ENCODE data around the gene TMEM25. TPM values are rescaled to one million over a fixed set of nuclear protein-coding genes. Genes with fewer than 3 reads are reported as not detected.

TMEM25 gene
- total RNA-seq, 1 experiment from 2014 or later, result 0.79 TPM

DNA sequence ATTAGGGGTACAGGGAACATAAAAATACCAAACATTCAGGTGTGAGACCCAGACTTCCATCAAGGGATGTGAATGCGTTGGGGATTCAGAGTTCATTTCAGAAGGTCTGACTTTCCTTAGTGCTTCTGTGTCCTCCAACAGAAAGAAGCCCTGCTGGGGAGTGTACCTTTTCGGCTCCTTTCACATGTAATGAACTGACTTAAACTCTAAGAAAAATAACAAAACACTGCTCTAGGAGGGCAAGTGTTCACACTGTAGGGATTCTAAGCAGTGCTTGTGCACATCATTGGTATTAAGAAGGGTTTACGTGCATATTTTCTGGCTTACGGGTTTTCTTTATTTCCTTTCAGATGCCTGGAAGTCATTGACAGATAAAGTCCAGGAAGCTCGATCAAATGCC, 19.4 kb upstream of the TMEM25 start:
- no peak overlapping the region for H3K4me3 Mint-ChIP-seq (ENCODE audit: unreplicated experiment)
- H3K36me3 Mint-ChIP-seq (ENCODE audit: insufficient read depth, unreplicated experiment), result peaks cover 96% of the 10 kb centered on the region
- POLR2A ChIA-PET, result no interaction called here
- H3K27me3 Mint-ChIP-seq (ENCODE audit: insufficient read depth, unreplicated experiment), result no peaks in the 10 kb centered on the region
- TF ChIP-seq, protein P1, sequence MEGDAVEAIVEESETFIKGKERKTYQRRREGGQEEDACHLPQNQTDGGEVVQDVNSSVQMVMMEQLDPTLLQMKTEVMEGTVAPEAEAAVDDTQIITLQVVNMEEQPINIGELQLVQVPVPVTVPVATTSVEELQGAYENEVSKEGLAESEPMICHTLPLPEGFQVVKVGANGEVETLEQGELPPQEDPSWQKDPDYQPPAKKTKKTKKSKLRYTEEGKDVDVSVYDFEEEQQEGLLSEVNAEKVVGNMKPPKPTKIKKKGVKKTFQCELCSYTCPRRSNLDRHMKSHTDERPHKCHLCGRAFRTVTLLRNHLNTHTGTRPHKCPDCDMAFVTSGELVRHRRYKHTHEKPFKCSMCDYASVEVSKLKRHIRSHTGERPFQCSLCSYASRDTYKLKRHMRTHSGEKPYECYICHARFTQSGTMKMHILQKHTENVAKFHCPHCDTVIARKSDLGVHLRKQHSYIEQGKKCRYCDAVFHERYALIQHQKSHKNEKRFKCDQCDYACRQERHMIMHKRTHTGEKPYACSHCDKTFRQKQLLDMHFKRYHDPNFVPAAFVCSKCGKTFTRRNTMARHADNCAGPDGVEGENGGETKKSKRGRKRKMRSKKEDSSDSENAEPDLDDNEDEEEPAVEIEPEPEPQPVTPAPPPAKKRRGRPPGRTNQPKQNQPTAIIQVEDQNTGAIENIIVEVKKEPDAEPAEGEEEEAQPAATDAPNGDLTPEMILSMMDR (IDR thresholded peaks at IDR 0.05; ENCODE audit: unreplicated experiment), result no peak
- DNase-seq (ENCODE audit: unreplicated experiment), result no peak
- no peak overlapping the region for H3K27ac Mint-ChIP-seq (ENCODE audit: low read depth, unreplicated experiment)
- CTCF ChIA-PET, result interaction anchor here (0.6 kb wide), 1 partner anchor 56 kb away, joined by 3 read pairs; no protein-coding TSS in a partner anchor
- H3K9me3 Mint-ChIP-seq (ENCODE audit: unreplicated experiment), result no peaks in the 10 kb centered on the region
- intact Hi-C loops (cut with micrococcal nuclease), result no loop called here
- no peaks in the 10 kb centered on the region for H3K4me1 Mint-ChIP-seq (ENCODE audit: insufficient read depth, unreplicated experiment)
- no TSS peak for BruUV-seq (replicated peaks)

DNA sequence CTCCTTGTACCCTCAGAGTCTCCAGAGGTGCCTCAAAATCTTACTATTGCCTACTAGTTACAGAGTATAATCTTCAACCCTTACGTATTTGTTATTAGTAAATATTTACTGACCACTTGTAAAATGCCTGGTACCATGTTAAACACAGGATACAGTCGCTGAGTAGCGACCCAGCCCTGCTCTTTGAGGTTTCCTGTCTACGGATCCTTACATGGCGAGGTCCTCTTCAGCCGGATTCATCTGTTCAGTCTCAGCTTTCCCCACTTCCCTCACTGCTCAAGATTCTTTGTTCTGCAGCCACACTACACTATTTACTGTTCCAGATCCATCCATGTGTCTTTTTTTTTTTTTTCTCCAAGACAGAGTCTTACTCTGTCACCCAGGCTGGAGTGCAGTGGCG, 16.9 kb upstream of the TMEM25 start:
- BruUV-seq (replicated peaks), result no TSS peak
- intact Hi-C loops (cut with micrococcal nuclease), result no loop called here
- H3K27ac Mint-ChIP-seq (ENCODE audit: low read depth, unreplicated experiment), result peak overlapping the region; percentile 77
- no peak overlapping the region for H3K4me3 Mint-ChIP-seq (ENCODE audit: unreplicated experiment)
- H3K9me3 Mint-ChIP-seq (ENCODE audit: unreplicated experiment), result no peaks in the 10 kb centered on the region
- H3K27me3 Mint-ChIP-seq (ENCODE audit: insufficient read depth, unreplicated experiment), result no peaks in the 10 kb centered on the region
- ChIA-PET CTCF (no interaction called here), POLR2A (interaction anchor here (1.2 kb wide), 1 partner anchor 13 kb away, joined by 3 read pairs; no protein-coding TSS in a partner anchor)
- DNase-seq (ENCODE audit: unreplicated experiment), result no peak
- peaks cover 89% of the 10 kb centered on the region for H3K36me3 Mint-ChIP-seq (ENCODE audit: insufficient read depth, unreplicated experiment)
- H3K4me1 Mint-ChIP-seq (ENCODE audit: insufficient read depth, unreplicated experiment), result no peaks in the 10 kb centered on the region
- TF ChIP-seq, protein P1 (IDR thresholded peaks at IDR 0.05; ENCODE audit: unreplicated experiment), result no peak

DNA sequence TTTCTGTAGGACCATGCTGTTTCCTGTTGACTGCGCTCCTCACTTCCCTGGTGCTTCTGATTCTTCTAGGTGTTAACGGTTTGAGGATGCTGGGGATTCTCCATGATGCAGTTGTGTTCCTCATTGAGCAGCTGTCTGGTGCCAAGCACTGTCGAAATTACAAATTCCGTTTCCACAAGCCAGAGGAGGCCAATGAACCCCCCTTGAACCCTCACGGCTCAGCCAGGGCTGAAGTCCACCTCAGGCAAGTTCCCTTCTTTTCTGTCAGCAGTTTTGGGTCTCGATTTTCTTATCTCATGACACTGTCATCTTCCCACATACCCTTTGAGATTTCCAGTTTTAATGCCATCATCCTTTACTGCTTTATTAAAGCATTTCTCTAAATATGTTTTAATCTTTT, 11.4 kb upstream of the TMEM25 start:
- H3K36me3 Mint-ChIP-seq (ENCODE audit: insufficient read depth, unreplicated experiment), result peaks cover 88% of the 10 kb centered on the region
- no peaks in the 10 kb centered on the region for H3K27me3 Mint-ChIP-seq (ENCODE audit: insufficient read depth, unreplicated experiment)
- no peak overlapping the region for H3K27ac Mint-ChIP-seq (ENCODE audit: low read depth, unreplicated experiment)
- H3K4me3 Mint-ChIP-seq (ENCODE audit: unreplicated experiment), result no peak overlapping the region
- intact Hi-C loops (cut with micrococcal nuclease), result no loop called here
- POLR2A ChIA-PET, result no interaction called here
- no peak for DNase-seq (ENCODE audit: unreplicated experiment)
- H3K4me1 Mint-ChIP-seq (ENCODE audit: insufficient read depth, unreplicated experiment), result no peaks in the 10 kb centered on the region
- H3K9me3 Mint-ChIP-seq (ENCODE audit: unreplicated experiment), result no peaks in the 10 kb centered on the region
- TF ChIP-seq, protein P1 (IDR thresholded peaks at IDR 0.05; ENCODE audit: unreplicated experiment), result no peak
- CTCF ChIA-PET, result interaction anchor here (0.6 kb wide), 1 partner anchor 11 kb away, joined by 3 read pairs; no protein-coding TSS in a partner anchor
- no TSS peak for BruUV-seq (replicated peaks)

DNA sequence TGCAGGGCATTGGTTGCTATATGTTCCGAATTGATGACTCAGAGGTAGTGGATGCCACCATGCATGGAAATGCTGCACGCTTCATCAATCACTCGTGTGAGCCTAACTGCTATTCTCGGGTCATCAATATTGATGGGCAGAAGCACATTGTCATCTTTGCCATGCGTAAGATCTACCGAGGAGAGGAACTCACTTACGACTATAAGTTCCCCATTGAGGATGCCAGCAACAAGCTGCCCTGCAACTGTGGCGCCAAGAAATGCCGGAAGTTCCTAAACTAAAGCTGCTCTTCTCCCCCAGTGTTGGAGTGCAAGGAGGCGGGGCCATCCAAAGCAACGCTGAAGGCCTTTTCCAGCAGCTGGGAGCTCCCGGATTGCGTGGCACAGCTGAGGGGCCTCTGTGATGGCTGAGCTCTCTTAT, 9.1 kb upstream of the TMEM25 start:
- TF ChIP-seq, protein P1 (IDR thresholded peaks at IDR 0.05; ENCODE audit: unreplicated experiment), result no peak
- DNase-seq (ENCODE audit: unreplicated experiment), result no peak
- ChIA-PET CTCF (interaction anchor here (0.7 kb wide), 1 partner anchor 47 kb away, joined by 3 read pairs; no protein-coding TSS in a partner anchor), POLR2A (interaction anchor here (0.6 kb wide), 1 partner anchor 46 kb away, joined by 3 read pairs; no protein-coding TSS in a partner anchor)
- H3K4me1 Mint-ChIP-seq (ENCODE audit: insufficient read depth, unreplicated experiment), result no peaks in the 10 kb centered on the region
- intact Hi-C loops (cut with micrococcal nuclease), result no loop called here
- BruUV-seq (replicated peaks), result no TSS peak
- H3K27me3 Mint-ChIP-seq (ENCODE audit: insufficient read depth, unreplicated experiment), result no peaks in the 10 kb centered on the region
- H3K27ac Mint-ChIP-seq (ENCODE audit: low read depth, unreplicated experiment), result no peak overlapping the region
- no peak overlapping the region for H3K4me3 Mint-ChIP-seq (ENCODE audit: unreplicated experiment)
- no peaks in the 10 kb centered on the region for H3K9me3 Mint-ChIP-seq (ENCODE audit: unreplicated experiment)
- H3K36me3 Mint-ChIP-seq (ENCODE audit: insufficient read depth, unreplicated experiment), result peaks cover 76% of the 10 kb centered on the region

Measured in MCF 10A (cell line).